ENCODE measurements around the gene TMEM202. TPM values are rescaled to one million over a fixed set of nuclear protein-coding genes. Genes with fewer than 3 reads are reported as not detected.
"Not testable (repeated sequence)": the region's sequence is repeated elsewhere in the genome, so short reads cannot be mapped to it uniquely, and the experiment has no call there.

Gene TMEM202
- total RNA-seq, 2 experiments from 2014 or later, result not detected

DNA sequence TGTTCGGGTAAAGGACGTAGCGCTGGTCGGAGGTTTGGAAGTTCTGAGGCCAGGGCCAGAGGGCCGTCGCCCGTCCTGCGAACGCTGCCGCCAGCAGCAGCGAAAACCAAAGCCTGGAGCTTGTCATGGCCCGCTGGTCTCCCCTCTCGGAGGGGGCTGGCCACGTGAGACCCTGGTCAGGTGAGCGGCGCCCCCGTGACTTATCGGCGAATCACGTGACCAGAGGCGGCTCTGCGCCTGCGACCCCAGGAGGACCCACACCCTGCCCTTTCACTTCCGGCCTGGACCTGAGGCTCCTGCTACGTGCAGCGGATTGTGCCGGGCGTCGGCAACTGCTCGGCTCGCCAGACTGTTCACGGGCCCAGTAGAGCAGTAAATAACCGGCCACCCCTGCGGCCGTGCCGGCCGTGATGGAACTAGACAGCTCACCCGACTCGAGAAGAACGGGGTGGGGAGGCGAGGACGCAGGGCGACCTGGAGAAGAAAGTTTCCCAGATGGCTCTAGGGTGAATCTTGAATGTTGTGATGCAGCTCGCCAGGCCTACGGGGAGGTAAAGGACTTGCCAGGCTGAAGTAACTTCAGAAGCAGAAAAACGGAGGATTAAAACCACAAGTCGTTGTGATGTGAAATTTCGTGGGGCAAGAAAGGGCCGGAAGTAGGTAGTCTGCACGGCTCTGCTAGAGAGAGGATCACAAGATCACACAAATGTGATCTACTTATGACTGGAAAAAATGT lies 22.1 kb upstream of the TMEM202 start, which contains the start of gene HEXA:
TSS of gene HEXA (minus strand) at position 169 of the 736 bp plus-strand sequence. CDS start at position 127, 42 bp downstream.
- no peaks in the 10 kb centered on the region for H3K27me3 Mint-ChIP-seq
- peaks cover 41% of the 10 kb centered on the region for H3K4me1 Mint-ChIP-seq
- H3K27ac Mint-ChIP-seq, result peak within 1 kb of the TSS; percentile 99
- peak; percentile 98 for DNase-seq
- POLR2A ChIA-PET, result interaction anchor here (1.0 kb wide), 1 partner anchor 149 kb away, joined by 3 read pairs; no protein-coding TSS in a partner anchor
- CTCF ChIA-PET, result interaction anchor here (0.6 to 1.7 kb wide), 5 partner anchors 9 to 85 kb away, joined by 3 to 9 read pairs (median 4); no protein-coding TSS in a partner anchor
- H3K36me3 Mint-ChIP-seq (ENCODE audit: low read depth), result peaks cover 7% of the 10 kb centered on the region
- H3K4me3 Mint-ChIP-seq, result peak within 1 kb of the TSS; percentile 95
- H3K9me3 Mint-ChIP-seq, result no peaks in the 10 kb centered on the region

DNA sequence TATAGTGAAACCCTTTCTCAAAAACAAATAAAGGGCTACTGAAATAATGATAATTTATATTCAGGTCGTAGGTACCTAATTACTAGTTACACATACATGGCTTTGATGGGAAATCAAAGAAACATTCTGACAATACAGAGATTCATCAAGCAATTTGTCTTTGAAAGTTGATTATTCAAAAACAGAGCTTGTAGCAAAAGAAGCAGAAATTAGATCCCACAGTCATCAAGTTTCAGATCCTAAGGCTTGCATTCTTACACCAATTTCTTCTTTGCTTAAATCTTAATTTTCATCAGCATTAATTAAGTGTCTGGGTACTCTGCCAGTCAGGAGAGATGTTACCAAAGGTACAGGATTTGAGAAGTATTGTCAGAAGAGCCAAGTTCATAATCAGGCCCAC lies 20.8 kb upstream of the TMEM202 start:
- no peak for DNase-seq
- Mint-ChIP-seq H3K36me3 (ENCODE audit: low read depth) (peaks cover 7% of the 10 kb centered on the region), H3K27ac (no peak overlapping the region), H3K4me1 (peaks cover 41% of the 10 kb centered on the region), H3K9me3 (no peaks in the 10 kb centered on the region), H3K4me3 (no peak overlapping the region), H3K27me3 (no peaks in the 10 kb centered on the region)
- ChIA-PET CTCF (no interaction called here), POLR2A (no interaction called here)

DNA sequence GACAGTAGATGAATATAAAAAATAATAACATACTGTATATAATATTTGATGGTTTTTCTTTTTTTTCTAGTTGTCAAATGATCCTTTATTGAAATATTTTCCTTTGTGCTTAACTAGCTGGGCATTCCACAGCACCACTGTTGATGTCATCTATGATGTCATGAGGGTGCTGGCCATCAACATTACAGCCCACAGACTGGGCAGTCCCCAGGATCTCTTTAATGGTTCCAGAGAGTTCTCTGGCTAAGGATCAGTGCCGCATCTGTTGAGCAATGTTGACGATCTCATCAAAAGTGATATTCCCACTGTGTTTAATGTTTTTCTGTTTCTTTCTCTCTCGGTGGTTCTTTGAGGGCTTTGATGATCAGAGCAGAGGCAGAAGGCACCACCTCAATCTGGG lies 19.0 kb upstream of the TMEM202 start:
- H3K4me3 Mint-ChIP-seq; DNase-seq; H3K36me3 Mint-ChIP-seq (ENCODE audit: low read depth); H3K9me3 Mint-ChIP-seq; POLR2A ChIA-PET; CTCF ChIA-PET; H3K27ac Mint-ChIP-seq; H3K27me3 Mint-ChIP-seq: not testable (repeated sequence)
- H3K4me1 Mint-ChIP-seq, result peaks cover 29% of the 10 kb centered on the region

DNA sequence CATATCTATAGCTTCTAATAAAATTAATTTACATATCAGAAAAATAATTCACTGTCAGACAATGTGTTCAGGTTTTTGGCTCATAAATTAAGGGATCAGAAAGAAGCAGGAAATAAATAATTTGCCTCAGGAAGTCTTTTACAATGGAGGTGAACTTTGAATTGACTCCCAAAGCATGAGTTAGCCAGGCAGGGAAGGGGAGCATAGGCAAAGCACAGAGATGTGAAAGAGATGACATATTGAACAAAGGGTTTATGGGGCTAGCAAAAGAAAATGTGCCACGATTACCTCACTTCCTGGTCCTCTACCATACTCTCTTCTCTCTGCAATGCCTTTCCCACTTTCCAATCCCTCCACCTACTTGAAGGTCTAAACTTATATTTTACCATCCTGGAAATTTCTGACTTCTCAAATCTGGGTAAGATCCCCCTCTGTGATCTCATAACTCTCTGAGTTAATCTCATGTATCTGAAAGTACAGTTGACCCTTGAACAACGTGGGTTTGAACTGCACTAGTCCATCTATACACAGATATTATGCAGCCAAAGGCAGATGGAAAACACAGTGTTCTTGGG lies 18.2 kb upstream of the TMEM202 start:
- POLR2A ChIA-PET, result no interaction called here
- Mint-ChIP-seq H3K4me3 (no peak overlapping the region), H3K9me3 (no peaks in the 10 kb centered on the region), H3K36me3 (ENCODE audit: low read depth) (peaks cover 3% of the 10 kb centered on the region), H3K27me3 (peaks cover 12% of the 10 kb centered on the region), H3K4me1 (peaks cover 22% of the 10 kb centered on the region), H3K27ac (no peak overlapping the region)
- no peak for DNase-seq
- CTCF ChIA-PET, result interaction anchor here (0.5 kb wide), 1 partner anchor 13 kb away, joined by 3 read pairs; no protein-coding TSS in a partner anchor

DNA sequence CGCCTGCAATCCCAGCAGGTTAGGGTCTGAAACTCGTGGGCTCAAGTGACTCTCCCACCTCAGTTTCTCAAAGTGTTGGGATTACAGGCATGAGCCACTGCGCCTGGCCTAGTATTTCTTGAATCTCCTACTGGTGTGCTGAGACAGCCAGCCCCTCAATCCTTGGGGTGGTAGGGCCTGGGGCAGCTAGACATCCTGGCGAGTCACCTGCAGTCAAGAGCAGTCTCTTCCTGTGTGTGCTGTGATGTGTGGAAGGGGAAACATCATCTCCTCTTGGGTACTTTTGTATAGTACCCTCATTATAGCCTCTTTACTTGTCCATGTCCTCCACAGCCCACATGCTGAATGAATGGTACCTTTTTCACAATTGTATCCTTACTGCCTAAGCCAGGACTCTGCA lies 17.4 kb upstream of the TMEM202 start:
- CTCF ChIA-PET, result no interaction called here

DNA sequence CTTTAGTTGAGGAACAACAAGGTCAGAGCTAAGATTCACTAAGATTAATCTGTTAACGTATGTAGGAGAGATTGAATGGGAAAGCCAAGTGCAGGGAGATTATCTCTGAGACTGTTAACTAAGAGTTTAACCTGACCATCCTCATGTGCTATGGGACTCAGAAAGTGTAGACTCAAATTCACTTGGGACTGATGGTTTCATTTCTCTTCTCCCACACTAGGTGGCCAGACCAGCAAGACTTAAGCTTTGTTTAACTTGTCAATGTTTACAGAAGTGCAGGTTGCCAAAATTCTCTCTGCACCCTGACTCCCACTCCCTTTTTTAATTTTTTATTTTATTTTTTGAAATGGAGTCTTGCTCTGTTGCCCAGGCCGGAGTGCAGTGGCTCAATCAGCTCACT lies 16.0 kb upstream of the TMEM202 start:
- CTCF ChIA-PET, result interaction anchor here (0.7 to 1.8 kb wide), 2 partner anchors 10 to 59 kb away, joined by 3 to 8 read pairs; no protein-coding TSS in a partner anchor

More for the DNA sequence above, 17.4 kb upstream of the TMEM202 start:
- no peak overlapping the region for H3K4me3 Mint-ChIP-seq
- H3K27me3 Mint-ChIP-seq, result peaks cover 12% of the 10 kb centered on the region
- no peaks in the 10 kb centered on the region for H3K9me3 Mint-ChIP-seq
- no peak for DNase-seq
- H3K36me3 Mint-ChIP-seq (ENCODE audit: low read depth), result no peaks in the 10 kb centered on the region
- peaks cover 14% of the 10 kb centered on the region for H3K4me1 Mint-ChIP-seq
- POLR2A ChIA-PET, result no interaction called here
- H3K27ac Mint-ChIP-seq, result no peak overlapping the region

DNA sequence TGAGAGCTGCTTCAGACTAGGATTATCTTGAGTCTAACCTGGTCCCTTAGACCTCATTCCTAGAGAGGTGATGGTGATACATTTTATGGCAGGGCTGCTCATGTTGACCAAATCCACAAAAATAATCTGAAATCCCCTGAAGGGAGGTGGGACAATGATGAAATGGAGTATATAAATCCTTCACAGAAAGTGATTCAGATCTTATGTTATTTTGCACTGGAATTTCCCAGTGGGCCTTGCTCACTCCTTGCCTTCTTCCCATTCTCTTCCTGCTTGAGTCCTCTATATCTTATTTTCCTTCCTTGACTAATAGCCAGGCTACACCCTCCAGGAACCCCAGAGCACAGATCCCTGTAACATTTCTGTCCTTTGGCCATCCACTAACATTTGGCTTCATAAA lies 10.4 kb upstream of the TMEM202 start:
- H3K4me1 Mint-ChIP-seq, result no peaks in the 10 kb centered on the region
- POLR2A ChIA-PET, result no interaction called here
- peaks cover 24% of the 10 kb centered on the region for H3K27me3 Mint-ChIP-seq
- no peak overlapping the region for H3K4me3 Mint-ChIP-seq
- no peaks in the 10 kb centered on the region for H3K36me3 Mint-ChIP-seq (ENCODE audit: low read depth)
- H3K27ac Mint-ChIP-seq, result no peak overlapping the region
- H3K9me3 Mint-ChIP-seq, result no peaks in the 10 kb centered on the region
- DNase-seq, result no peak
- CTCF ChIA-PET, result no interaction called here

More for the DNA sequence above, 16.0 kb upstream of the TMEM202 start:
- H3K27me3 Mint-ChIP-seq, result peaks cover 12% of the 10 kb centered on the region
- POLR2A ChIA-PET, result no interaction called here
- H3K36me3 Mint-ChIP-seq (ENCODE audit: low read depth), result no peaks in the 10 kb centered on the region
- H3K4me3 Mint-ChIP-seq, result no peak overlapping the region
- no peaks in the 10 kb centered on the region for H3K9me3 Mint-ChIP-seq
- no peak overlapping the region for H3K27ac Mint-ChIP-seq
- DNase-seq, result no peak
- H3K4me1 Mint-ChIP-seq, result peaks cover 3% of the 10 kb centered on the region

DNA sequence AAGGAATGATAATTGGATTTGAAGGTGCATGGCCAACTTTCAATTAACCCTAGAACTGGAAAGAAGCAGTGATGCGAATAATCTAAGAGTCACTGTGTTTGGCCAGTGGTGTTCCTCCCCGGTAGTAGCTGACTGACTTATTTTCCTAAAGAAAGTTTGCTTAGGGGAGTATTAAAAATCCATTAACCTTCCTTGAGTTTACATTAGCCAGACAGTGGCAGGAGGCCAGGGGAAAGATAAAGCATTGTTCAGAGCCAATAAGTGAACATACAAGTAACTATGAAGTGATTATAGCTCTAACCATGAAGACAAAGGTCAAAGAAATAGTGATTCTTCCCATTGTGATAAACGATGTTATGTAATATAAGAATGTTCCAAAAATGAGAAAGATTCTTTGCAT lies 8.9 kb upstream of the TMEM202 start:
- peaks cover 16% of the 10 kb centered on the region for H3K27me3 Mint-ChIP-seq
- H3K9me3 Mint-ChIP-seq, result no peaks in the 10 kb centered on the region
- H3K27ac Mint-ChIP-seq, result no peak overlapping the region
- no peak for DNase-seq
- no peak overlapping the region for H3K4me3 Mint-ChIP-seq
- ChIA-PET POLR2A (no interaction called here), CTCF (interaction anchor here (1.6 kb wide), 1 partner anchor 13 kb away, joined by 4 read pairs; the partner anchor contains the start of gene HEXA)
- no peaks in the 10 kb centered on the region for H3K36me3 Mint-ChIP-seq (ENCODE audit: low read depth)
- H3K4me1 Mint-ChIP-seq, result no peaks in the 10 kb centered on the region

DNA sequence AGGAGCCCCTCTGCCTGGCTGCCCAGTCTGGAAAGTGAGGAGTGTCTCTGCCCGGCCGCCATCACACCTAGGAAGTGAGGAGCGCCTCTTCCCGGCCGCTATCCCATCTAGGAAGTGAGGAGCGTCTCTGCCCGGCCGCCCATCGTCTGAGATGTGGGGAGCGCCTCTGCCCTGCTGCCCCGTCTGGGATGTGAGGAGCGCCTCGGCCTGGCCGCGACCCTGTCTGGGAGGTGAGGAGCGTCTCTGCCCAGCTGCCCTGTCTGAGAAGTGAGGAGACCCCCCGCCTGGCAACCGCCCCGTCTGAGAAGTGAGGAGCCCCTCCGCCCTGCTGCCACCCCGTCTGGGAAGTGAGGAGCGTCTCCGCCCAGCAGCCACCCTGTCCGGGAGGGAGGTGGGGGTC lies 1.8 kb upstream of the TMEM202 start:
- H3K27ac Mint-ChIP-seq; DNase-seq; POLR2A ChIA-PET; H3K36me3 Mint-ChIP-seq (ENCODE audit: low read depth); CTCF ChIA-PET; H3K4me3 Mint-ChIP-seq; H3K27me3 Mint-ChIP-seq; H3K9me3 Mint-ChIP-seq; H3K4me1 Mint-ChIP-seq: not testable (repeated sequence)

DNA sequence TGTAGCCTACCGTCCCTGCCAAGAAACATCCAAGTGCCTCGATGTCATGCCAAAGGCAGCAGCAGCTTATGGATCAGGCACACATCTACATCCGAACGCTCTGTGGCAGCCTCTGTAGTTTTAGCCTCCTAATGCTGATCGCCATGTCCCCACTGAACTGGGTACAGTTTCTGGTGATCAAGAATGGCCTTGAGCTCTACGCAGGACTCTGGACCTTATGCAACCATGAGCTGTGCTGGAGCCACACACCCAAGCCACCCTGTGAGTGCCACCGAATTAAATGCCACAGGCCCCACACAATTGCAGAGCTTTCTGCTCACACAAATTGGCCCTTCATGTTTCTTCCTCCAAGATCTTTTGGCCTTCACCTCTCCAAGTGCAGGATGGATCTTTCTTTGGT lies 543 bp downstream of the TMEM202 start:
- POLR2A ChIA-PET, result no interaction called here
- Mint-ChIP-seq H3K9me3 (no peaks in the 10 kb centered on the region), H3K4me1 (no peaks in the 10 kb centered on the region), H3K27me3 (peaks cover 18% of the 10 kb centered on the region), H3K27ac (no peak overlapping the region), H3K36me3 (ENCODE audit: low read depth) (no peaks in the 10 kb centered on the region), H3K4me3 (no peak overlapping the region)
- CTCF ChIA-PET, result no interaction called here
- no peak for DNase-seq

DNA sequence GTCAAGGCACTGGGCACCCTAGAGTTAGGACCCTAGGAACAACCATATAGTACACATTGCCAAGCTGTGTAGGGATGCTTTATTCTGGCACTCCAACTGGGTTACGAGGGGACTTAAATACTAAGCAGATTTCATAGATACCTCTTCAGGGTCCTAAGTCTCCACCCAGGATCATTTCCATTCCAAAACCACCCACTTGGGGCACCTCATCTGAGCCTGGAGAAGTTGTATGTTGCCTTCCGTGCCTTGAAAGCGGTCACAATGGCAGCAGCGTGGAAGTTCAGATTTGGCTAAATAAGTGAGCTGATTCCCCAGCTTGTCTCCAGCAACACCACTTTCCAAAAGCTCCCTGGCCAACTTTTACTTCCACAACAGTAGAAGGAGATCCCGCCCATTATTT lies 4.6 kb downstream of the TMEM202 start:
- H3K4me3 Mint-ChIP-seq, result no peak overlapping the region
- no peak for DNase-seq
- H3K27me3 Mint-ChIP-seq, result peaks cover 46% of the 10 kb centered on the region
- H3K27ac Mint-ChIP-seq, result no peak overlapping the region
- CTCF ChIA-PET, result interaction anchor here (0.6 kb wide), 1 partner anchor 191 kb away, joined by 4 read pairs; no protein-coding TSS in a partner anchor
- H3K4me1 Mint-ChIP-seq, result no peaks in the 10 kb centered on the region
- H3K9me3 Mint-ChIP-seq, result no peaks in the 10 kb centered on the region
- POLR2A ChIA-PET, result no interaction called here
- H3K36me3 Mint-ChIP-seq (ENCODE audit: low read depth), result no peaks in the 10 kb centered on the region

DNA sequence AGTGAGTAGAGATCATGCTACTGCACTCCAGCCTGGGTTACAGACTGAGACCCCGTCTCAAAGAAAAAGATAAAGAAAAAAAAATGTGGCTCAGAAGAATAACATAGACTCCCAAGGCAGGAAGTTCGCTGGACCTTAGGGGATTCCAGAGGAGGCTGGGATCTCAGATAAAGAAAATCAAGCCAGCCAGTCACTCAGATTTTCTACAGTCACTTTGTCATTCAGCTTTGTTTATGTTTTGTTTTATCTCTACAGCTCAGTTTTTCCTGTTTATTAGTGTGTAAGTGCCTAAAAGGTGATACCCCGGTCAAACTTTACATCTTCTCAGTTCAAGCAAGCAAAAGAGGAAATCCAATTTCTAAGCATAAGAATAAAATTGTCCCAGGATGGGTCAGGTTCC lies 6.3 kb downstream of the TMEM202 start:
- ChIA-PET CTCF (interaction anchor here (1.1 kb wide), 1 partner anchor 13 kb away, joined by 4 read pairs; no protein-coding TSS in a partner anchor), POLR2A (no interaction called here)
- Mint-ChIP-seq H3K4me1 (no peaks in the 10 kb centered on the region), H3K4me3 (no peak overlapping the region), H3K9me3 (no peaks in the 10 kb centered on the region), H3K27me3 (peaks cover 49% of the 10 kb centered on the region), H3K27ac (no peak overlapping the region), H3K36me3 (ENCODE audit: low read depth) (no peaks in the 10 kb centered on the region)
- no peak for DNase-seq

DNA sequence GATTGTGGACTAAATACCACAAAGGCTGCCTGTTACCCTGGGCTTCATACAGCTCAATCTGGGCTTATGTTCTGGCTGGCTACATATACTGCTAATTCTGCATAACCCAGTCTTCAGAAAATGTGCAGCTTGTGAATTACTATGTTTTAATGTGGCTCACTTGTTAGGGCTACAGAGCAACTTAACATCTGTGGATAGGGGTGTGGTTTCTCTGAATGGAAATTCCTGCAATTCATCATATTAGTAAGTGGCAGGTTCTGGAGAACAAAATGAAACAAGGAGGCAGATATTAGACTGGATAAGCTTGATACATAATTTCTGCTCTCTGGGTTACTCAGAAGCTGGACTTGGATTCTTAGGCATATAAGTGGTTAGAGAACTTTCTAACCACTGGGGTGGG lies 6.7 kb downstream of the TMEM202 start:
- ChIA-PET CTCF (interaction anchor here (1.1 kb wide), 1 partner anchor 13 kb away, joined by 4 read pairs; no protein-coding TSS in a partner anchor), POLR2A (no interaction called here)
- Mint-ChIP-seq H3K36me3 (ENCODE audit: low read depth) (no peaks in the 10 kb centered on the region), H3K27me3 (peaks cover 49% of the 10 kb centered on the region), H3K9me3 (no peaks in the 10 kb centered on the region), H3K4me3 (no peak overlapping the region), H3K4me1 (no peaks in the 10 kb centered on the region), H3K27ac (no peak overlapping the region)
- DNase-seq, result no peak

Measured in activated CD4-positive, alpha-beta T cell treated with anti-CD3 and anti-CD28 coated beads, Interleukin-2, amount 10 ng/mL, durations not matched to agents 7 days and 5 days (primary cell).